Spinal cord (tissue), 10 donors: Measurements from ENCODE around the gene LIMS1. TPM values are rescaled to one million over a fixed set of nuclear protein-coding genes. Genes with fewer than 3 reads are reported as not detected.

Source experiments
- DNase-seq, 6 donors: peaks; one replicate each; pipeline versions ENCODE4 v3.0.0 to v3.0.0-alpha.2; 2013 to 2015; ENCODE audit warnings: low spot score in 6 of 6, low read depth in 4 of 6
- H3K27ac ChIP-seq: one replicate; pipeline ENCODE4 v1.5.1; 2013; ENCODE audit warnings: low read depth, low read length, control low read depth
- H3K27me3 ChIP-seq: one replicate; pipeline ENCODE4 v1.6.1; 2013; ENCODE audit warnings: low read length; ENCODE audit not compliant: control insufficient read depth, insufficient read depth
- H3K36me3 ChIP-seq: one replicate; pipeline ENCODE4 v1.6.1; 2013; ENCODE audit warnings: low read length; ENCODE audit not compliant: control insufficient read depth, insufficient read depth
- H3K4me1 ChIP-seq: one replicate; pipeline ENCODE4 v1.6.1; 2013; ENCODE audit warnings: low read length; ENCODE audit not compliant: control insufficient read depth, insufficient read depth
- H3K4me3 ChIP-seq: one replicate; pipeline ENCODE4 v1.5.1; 2013; ENCODE audit warnings: low read depth, low read length, control low read depth
- H3K9me3 ChIP-seq: one replicate; pipeline ENCODE4 v1.6.1; 2013; ENCODE audit warnings: low read length; ENCODE audit not compliant: control insufficient read depth, insufficient read depth
- WGBS: methylation state at CpG from one replicate; pipeline ENCODE4 v1.1.5; 2013; ENCODE audit warnings: missing lambda C conversion rate; ENCODE audit not compliant: insufficient coverage; 5-methylcytosine and 5-hydroxymethylcytosine counted together
- polyA plus RNA-seq, 2 donors: library from polyadenylated mRNA; unstranded; fragments of 120-200 nt; gene quantifications; one replicate each; pipeline ENCODE4 v1.2.1, GENCODE V29; 2013; ENCODE audit not compliant: insufficient read length in 2 of 2
- total RNA-seq, 2 donors: library from RNA; depleted of rRNA in 1 of 2; stranded (reverse); fragments of 120-200 nt in 1 of 2; fragments of >200 nt in 1 of 2; gene quantifications; one replicate each; pipeline versions ENCODE4 v1.2.3 to v1.2.4, GENCODE V29; 2013 to 2014
- donor health status: healthy.

Gene LIMS1
- total and polyA plus RNA-seq, 4 donors: 26.2 to 46.1 (median 38.7) TPM

DNA sequence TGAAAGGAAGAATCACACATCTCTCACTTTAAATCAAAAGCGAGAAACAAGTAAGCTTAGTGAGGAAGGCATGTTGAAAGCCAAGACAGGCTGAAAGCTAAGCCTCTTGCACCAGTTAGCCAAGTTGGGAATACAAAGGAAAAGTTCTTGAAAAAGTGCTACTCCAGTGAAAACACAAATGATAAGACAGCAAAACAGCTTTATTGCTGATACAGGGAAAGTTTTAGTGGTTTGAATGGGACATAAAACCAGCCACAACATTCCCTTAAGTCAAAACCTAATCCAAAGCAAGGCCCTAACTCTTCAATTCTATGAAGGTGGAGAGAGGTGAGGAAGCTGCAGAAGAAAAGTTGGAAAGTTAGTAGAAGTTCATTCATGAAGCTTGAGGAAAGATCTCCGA is 28.0 kb downstream of the LIMS1 start:
- no peaks in the 10 kb centered on the region for H3K4me1 ChIP-seq
- no peak overlapping the region for H3K27ac ChIP-seq
- no peaks in the 10 kb centered on the region for H3K9me3 ChIP-seq
- no peak for DNase-seq
- WGBS: 100% methylated on average over 1 of the region's 2 CpGs
- no peaks in the 10 kb centered on the region for H3K36me3 ChIP-seq
- no peaks in the 10 kb centered on the region for H3K27me3 ChIP-seq
- no peak overlapping the region for H3K4me3 ChIP-seq

DNA sequence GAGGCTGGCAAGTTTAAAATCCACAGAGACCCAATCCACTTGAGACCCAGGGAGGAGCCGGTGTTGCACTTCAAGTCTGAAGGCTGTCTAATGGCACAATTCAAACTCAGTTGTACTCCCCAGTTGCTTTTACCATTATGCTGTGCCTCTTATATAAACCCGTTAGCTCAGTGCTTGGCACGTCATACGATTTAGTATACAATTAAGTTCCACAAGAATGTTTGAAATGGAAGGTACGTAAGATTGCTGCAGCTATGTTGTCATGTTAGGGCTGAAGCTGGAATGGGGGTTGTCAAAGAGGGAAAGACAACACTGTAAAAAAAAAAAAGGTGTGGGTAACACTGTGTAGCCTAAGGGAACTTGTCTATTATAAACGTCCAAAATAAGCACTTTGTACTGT is 30.2 kb downstream of the LIMS1 start:
- 97% methylated on average over 5 of the region's 6 CpGs for WGBS
- H3K4me1 ChIP-seq: no peaks in the 10 kb centered on the region

DNA sequence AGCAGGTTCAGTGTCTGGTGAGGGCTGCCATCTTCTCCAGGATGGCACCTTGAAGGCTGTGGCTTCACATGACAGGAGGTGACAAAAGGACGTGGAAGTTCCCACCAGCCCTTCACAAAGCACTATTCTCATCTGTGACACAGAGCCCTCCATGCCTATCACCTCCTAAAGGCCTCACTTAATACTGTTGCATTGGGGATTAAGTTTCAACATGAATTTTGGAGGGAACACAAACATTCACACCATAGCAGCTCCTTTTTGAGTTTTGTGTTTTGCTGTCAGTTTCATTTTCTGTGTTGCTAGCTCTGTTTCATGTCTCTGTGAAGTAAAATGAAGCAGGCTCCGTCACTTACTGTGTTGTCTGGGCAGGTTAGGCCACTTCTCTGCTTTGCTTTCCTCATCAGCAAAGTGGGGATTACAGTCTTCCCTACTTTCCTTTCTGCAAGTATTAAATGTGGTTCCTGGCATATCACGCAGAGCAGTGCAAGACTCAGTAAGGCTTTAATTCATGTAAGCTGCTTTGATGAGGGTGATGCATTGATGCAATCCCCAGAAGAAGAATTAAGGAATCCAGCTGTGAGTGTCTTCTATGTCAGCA is 31.6 kb downstream of the LIMS1 start:
- Histone ChIP-seq H3K36me3 (no peaks in the 10 kb centered on the region), H3K27ac (no peak overlapping the region), H3K27me3 (no peaks in the 10 kb centered on the region), H3K4me1 (no peaks in the 10 kb centered on the region), H3K9me3 (no peaks in the 10 kb centered on the region), H3K4me3 (no peak overlapping the region)
- WGBS: no CpG with 5 or more reads among the region's 3 CpGs
- DNase-seq: peak in 1 of 6 donors; percentile 24

More for the DNA sequence above, 30.2 kb downstream of the LIMS1 start:
- Histone ChIP-seq H3K4me3 (no peak overlapping the region), H3K36me3 (no peaks in the 10 kb centered on the region), H3K9me3 (no peaks in the 10 kb centered on the region), H3K27ac (no peak overlapping the region), H3K27me3 (no peaks in the 10 kb centered on the region)
- no peak for DNase-seq

DNA sequence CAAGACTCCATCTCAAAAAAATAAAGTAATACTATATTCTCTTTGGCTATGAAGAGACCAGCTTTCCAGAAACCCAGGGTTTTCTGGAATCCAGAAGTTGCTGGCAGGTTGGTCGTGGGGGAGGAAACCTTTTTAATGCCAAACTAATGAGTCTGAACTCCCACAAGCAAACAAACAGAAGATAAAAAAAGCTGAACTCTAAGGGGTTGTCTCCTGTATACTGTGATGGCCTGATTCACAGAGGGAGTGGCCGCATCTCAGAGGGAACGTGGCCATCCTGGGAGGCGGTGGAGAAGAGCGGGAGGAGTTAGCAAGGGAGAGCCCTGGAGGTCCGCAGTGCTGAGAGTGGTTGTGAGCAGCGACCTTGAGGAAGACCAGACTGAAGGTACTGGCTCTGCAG is 36.1 kb downstream of the LIMS1 start:
- 83% methylated on average over 5 of the region's 7 CpGs for WGBS
- Histone ChIP-seq H3K4me3 (no peak overlapping the region), H3K4me1 (no peaks in the 10 kb centered on the region), H3K27me3 (no peaks in the 10 kb centered on the region), H3K9me3 (no peaks in the 10 kb centered on the region), H3K36me3 (no peaks in the 10 kb centered on the region), H3K27ac (no peak overlapping the region)
- no peak for DNase-seq

DNA sequence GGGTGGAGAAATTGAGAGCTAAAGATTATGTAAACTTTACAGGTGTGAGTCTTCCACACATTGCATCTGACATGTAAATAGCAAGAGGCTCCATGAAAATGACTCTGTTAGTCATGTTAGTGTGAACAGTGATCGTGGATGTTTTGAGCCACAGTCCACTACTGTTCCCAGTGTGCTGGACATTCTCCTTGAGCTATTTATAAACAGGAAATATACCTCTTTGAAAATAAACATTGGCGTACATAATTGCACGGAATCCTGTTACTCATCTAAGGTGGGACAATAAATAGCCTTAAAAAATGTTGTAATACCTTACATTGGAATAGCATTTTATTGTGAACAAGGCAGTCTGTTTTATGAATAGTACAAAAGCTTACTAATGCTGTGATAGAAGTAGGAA is 37.0 kb downstream of the LIMS1 start:
- H3K4me1 ChIP-seq: no peaks in the 10 kb centered on the region
- WGBS: no CpG with 5 or more reads among the region's 3 CpGs

DNA sequence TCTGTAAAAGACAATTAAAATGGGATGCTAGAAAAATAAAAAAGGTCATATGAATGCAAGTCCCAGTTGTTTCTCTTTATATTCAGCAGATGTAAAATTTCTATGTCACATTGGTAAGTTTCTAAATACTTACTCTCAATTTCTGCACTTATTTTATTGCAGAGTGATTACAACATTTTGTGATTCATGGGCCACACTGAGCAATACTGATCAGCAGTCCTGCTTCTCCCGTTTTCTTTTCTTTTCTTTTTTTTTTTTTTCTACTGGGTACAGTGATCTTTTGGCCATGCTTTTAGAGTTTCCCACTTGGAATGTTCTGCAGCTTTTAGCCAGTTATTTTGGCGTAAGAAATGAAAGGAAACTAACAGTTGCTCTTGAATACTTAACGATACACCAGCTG is 38.8 kb downstream of the LIMS1 start:
- Histone ChIP-seq H3K4me3 (no peak overlapping the region), H3K27ac (no peak overlapping the region), H3K9me3 (no peaks in the 10 kb centered on the region), H3K36me3 (no peaks in the 10 kb centered on the region), H3K27me3 (no peaks in the 10 kb centered on the region), H3K4me1 (no peaks in the 10 kb centered on the region)
- no CpG with 5 or more reads among the region's 3 CpGs for WGBS
- no peak for DNase-seq

More for the DNA sequence above, 37.0 kb downstream of the LIMS1 start:
- Histone ChIP-seq H3K36me3 (no peaks in the 10 kb centered on the region), H3K9me3 (no peaks in the 10 kb centered on the region), H3K4me3 (no peak overlapping the region), H3K27me3 (no peaks in the 10 kb centered on the region), H3K27ac (no peak overlapping the region)
- no peak for DNase-seq

DNA sequence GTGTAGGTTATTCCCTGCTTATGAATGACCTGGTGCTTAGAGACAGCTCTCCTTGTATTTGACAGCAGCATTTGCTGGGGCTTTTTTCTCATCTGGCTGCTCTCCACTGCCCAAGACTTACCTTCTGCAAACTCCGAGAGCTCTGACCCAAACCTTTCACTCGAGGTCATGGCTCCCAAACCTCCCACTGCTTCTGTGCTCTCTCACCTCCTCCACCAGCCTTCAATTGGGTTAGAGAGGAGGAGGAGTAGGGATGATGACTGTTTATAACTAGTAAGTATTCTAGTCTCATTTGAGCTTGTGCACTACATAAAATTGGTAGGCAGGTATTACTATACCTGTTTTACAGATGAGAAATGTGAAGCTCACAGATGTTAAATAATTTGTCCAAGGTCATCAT is 40.1 kb downstream of the LIMS1 start:
- H3K9me3 ChIP-seq: no peaks in the 10 kb centered on the region
- WGBS: 57% methylated on average over 1 of the region's 2 CpGs
- DNase-seq: no peak
- H3K36me3 ChIP-seq: no peaks in the 10 kb centered on the region
- no peaks in the 10 kb centered on the region for H3K4me1 ChIP-seq
- H3K27ac ChIP-seq: no peak overlapping the region
- no peak overlapping the region for H3K4me3 ChIP-seq
- H3K27me3 ChIP-seq: no peaks in the 10 kb centered on the region

DNA sequence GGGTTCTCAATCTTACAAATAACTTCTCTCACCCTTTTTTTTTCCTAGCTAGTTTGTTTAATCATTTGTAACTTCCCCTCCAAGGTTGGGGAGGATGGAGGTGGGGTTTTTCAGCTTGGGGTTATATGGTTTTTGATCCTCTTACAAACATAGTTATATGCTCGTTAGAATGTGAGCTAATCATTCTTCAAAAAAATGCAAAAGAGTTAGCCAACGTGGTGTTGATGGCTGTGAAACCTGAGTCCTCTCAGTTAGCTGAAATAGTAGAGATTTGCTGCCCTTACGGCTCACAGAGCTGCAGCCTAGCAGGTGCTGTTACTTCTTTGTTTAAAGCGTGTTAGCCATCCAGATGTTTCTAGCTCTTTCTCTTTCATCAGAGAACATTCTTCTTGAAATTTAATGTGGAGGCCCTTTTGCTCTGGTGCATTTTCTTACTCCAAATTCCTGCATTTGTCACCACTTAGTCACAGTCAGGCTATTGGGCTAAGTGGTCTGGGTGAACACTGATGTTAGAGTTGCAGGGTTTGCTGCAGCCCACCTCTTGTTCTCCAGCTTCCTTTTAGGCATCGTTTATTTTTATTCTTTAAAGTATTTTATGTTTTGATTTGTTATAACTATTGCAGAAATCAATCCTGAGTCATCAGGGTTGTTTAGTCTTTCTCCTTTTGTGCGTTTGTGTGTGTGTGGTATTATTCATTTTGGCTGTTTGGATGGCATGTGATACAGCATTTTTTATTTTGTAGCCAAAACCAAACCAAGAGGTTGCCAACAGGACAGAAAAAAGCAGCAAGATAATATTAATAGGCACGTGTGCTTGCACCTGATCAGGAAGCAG is 41.1 kb downstream of the LIMS1 start:
- H3K27me3 ChIP-seq: no peaks in the 10 kb centered on the region
- DNase-seq: no peak
- H3K36me3 ChIP-seq: no peaks in the 10 kb centered on the region
- H3K9me3 ChIP-seq: no peaks in the 10 kb centered on the region
- peaks cover 5% of the 10 kb centered on the region for H3K4me1 ChIP-seq
- H3K4me3 ChIP-seq: no peak overlapping the region
- H3K27ac ChIP-seq: no peak overlapping the region
- 54% methylated on average over 3 of the region's 7 CpGs for WGBS

DNA sequence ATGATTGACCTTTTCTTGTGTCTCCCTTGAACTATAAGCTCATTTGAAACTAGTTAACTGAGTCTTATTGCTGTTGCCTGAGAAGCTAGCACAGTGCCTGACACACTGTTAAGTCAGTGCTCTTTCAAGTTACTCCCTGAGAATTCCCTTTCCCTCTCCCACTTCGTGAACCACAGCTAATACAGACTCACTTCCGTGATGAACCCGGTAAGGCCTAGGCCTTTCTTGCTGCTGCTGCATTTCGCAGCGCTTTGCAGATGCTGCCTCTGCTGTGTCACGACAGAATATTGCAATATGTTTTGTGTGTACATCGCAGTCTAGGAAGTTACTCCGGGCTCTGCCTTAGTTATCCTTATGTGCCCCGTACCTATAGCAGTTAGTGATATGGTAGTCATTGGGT is 42.8 kb downstream of the LIMS1 start:
- H3K27me3 ChIP-seq: no peaks in the 10 kb centered on the region
- no peaks in the 10 kb centered on the region for H3K36me3 ChIP-seq
- H3K9me3 ChIP-seq: no peaks in the 10 kb centered on the region
- no peak for DNase-seq
- H3K27ac ChIP-seq: no peak overlapping the region
- no peak overlapping the region for H3K4me3 ChIP-seq
- peaks cover 5% of the 10 kb centered on the region for H3K4me1 ChIP-seq
- 81% methylated on average over 6 of the region's 9 CpGs for WGBS

DNA sequence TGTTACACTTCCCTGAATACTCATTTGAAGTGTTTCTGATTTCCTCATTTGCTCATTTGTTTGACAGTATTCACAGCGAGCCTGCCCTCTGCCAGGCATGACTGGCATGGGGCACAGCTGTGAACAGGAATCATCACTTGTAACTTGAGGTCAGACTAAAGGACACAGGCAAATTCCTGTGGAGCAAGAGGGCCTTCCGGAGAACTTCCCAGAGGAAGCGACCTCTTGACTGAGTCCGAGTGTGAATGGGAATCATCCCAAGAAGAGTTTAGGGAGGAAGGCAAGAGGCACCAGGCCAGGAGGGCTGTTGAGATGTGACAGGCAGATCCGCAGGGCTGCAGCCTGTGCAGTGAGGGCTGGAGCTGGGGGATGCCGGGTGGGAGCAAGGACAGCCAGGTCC is 45.4 kb downstream of the LIMS1 start:
- no peaks in the 10 kb centered on the region for H3K9me3 ChIP-seq
- H3K4me1 ChIP-seq: peaks cover 5% of the 10 kb centered on the region
- no peaks in the 10 kb centered on the region for H3K27me3 ChIP-seq
- WGBS: 80% methylated on average over 5 of the region's 6 CpGs
- no peak for DNase-seq
- no peak overlapping the region for H3K4me3 ChIP-seq
- H3K36me3 ChIP-seq: no peaks in the 10 kb centered on the region
- H3K27ac ChIP-seq: no peak overlapping the region
